RWPE2 (cell line): Measurements from ENCODE around the gene F2.

Experiments used
- ATAC-seq: fragments of 200-7000 bp; cut with Tn5 transposase; 3 replicates; pipeline ENCODE4 v1.9.1; 2021; ENCODE audit warnings: low read depth
- DNase-seq: peaks from one replicate; pipeline ENCODE4 v3.0.0-alpha.2; 2020; ENCODE audit warnings: low spot score
- H3K27ac ChIP-seq: fragments of 450-650 bp; 2 replicates; pipeline ENCODE4 v1.5.1; 2017; ENCODE audit warnings: mild to moderate bottlenecking; ENCODE audit not compliant: poor library complexity, severe bottlenecking
- H3K27me3 ChIP-seq: fragments of 250-450 bp; sonication (Bioruptor Pico); 2 replicates; pipeline ENCODE4 v1.5.1; 2021; ENCODE audit warnings: mild to moderate bottlenecking, moderate library complexity; ENCODE audit not compliant: insufficient read depth, poor library complexity, severe bottlenecking
- H3K36me3 ChIP-seq: fragments of 250-450 bp; sonication (Bioruptor Pico); 2 replicates; pipeline ENCODE4 v1.5.1; 2020; ENCODE audit warnings: low read depth, mild to moderate bottlenecking, moderate library complexity
- H3K4me1 ChIP-seq: fragments of 250-450 bp; sonication (Bioruptor Pico); 2 replicates; pipeline ENCODE4 v1.5.1; 2021; ENCODE audit warnings: mild to moderate bottlenecking, moderate library complexity; ENCODE audit not compliant: insufficient read depth, poor library complexity, severe bottlenecking
- H3K4me3 ChIP-seq: fragments of 250-450 bp; sonication (Bioruptor Pico); 2 replicates; pipeline ENCODE4 v1.5.1; 2021; ENCODE audit warnings: mild to moderate bottlenecking, moderate library complexity; ENCODE audit not compliant: severe bottlenecking
- H3K9me3 ChIP-seq: fragments of 250-450 bp; sonication (Bioruptor Pico); 2 replicates; pipeline ENCODE4 v1.5.1; 2021; ENCODE audit warnings: mild to moderate bottlenecking, moderate library complexity; ENCODE audit not compliant: severe bottlenecking
- TF ChIP-seq, protein P1 (sequence below): fragments of 450-650 bp; IDR thresholded peaks from one replicate; pipeline ENCODE4 v1.5.1; 2017; ENCODE audit warnings: mild to moderate bottlenecking, moderate library complexity; ENCODE audit not compliant: poor library complexity, severe bottlenecking

The F2 gene

DNA sequence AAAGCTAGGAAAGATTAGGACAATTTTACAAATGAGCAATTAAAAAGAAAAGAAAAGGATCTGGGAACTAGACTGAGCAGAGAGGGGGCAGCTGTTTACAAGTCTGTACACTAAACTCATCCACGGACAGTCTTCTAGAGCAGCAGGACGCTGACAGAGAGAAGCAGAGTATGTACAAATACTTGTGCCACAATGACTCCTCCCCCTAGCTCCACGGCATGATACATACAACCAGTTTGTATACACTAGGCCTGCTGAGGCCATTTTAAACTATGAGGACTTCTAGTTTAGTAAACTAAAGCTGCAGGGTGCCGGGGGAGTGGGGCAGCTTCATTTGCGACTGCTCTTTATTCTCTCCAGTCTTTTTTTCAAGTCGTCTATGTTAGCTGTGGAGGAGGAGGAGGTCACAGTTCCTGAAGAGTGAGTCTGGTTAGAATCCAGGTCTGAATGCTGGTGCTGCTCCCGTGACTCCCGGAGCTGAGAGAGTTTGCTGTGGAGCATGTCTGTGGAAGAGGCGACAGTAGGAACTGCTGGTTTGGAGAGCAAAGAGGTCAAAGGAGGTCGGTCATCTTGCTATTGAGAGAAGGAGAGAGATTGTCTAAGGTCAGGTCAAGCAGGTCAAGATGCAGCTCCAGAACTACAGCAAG is 24.8 kb downstream of the F2 start:
- no peak for DNase-seq
- Histone ChIP-seq H3K9me3 (no peaks in the 10 kb centered on the region), H3K4me1 (no peaks in the 10 kb centered on the region), H3K4me3 (no peak overlapping the region), H3K36me3 (peaks cover 78% of the 10 kb centered on the region), H3K27ac (no peak overlapping the region), H3K27me3 (no peaks in the 10 kb centered on the region)
- TF ChIP-seq, protein P1, sequence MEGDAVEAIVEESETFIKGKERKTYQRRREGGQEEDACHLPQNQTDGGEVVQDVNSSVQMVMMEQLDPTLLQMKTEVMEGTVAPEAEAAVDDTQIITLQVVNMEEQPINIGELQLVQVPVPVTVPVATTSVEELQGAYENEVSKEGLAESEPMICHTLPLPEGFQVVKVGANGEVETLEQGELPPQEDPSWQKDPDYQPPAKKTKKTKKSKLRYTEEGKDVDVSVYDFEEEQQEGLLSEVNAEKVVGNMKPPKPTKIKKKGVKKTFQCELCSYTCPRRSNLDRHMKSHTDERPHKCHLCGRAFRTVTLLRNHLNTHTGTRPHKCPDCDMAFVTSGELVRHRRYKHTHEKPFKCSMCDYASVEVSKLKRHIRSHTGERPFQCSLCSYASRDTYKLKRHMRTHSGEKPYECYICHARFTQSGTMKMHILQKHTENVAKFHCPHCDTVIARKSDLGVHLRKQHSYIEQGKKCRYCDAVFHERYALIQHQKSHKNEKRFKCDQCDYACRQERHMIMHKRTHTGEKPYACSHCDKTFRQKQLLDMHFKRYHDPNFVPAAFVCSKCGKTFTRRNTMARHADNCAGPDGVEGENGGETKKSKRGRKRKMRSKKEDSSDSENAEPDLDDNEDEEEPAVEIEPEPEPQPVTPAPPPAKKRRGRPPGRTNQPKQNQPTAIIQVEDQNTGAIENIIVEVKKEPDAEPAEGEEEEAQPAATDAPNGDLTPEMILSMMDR: no peak
- ATAC-seq: no peak

DNA sequence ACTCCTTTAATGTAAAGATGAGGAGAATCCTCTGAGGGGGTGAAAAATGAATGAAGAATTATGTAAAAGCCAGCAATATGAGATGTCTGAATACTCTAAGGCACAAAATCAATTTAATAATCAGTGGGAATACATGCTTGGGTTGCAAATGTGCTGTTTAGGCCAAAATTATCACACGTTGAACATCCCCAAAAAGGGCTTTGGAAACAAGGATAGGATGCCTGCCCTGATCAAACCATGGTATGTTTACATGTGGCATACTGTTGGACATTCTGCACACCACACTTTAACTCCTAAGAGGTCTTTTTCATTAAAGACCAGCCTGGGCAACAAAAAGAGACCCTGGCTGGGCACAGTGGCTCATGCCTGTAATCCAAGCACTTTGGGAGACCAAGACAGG is 26.3 kb downstream of the F2 start:
- Histone ChIP-seq H3K9me3 (no peaks in the 10 kb centered on the region), H3K27ac (no peak overlapping the region), H3K27me3 (no peaks in the 10 kb centered on the region), H3K4me3 (no peak overlapping the region), H3K36me3 (peaks cover 93% of the 10 kb centered on the region), H3K4me1 (no peaks in the 10 kb centered on the region)
- ATAC-seq: no peak
- TF ChIP-seq, protein P1: no peak
- DNase-seq: no peak

DNA sequence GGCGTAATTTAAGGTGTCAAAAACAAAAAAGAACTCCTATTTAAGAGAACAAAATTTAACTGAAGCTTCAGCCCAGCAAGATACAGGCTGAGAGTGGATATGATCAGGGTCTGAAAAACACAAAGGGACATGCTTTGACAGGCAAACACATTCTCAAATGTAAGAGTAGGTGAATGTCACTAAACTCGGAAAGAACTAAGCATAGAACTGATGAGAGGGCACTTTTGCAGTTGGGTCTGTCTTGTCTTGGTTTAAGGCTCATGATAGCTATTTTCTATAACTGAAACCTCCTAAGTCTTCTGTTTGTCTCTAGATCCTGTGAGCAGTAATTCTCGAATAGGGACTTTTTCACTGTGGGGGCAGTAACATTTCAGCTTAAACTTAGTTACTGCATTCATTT is 27.0 kb downstream of the F2 start:
- Histone ChIP-seq H3K36me3 (peaks cover 95% of the 10 kb centered on the region), H3K9me3 (no peaks in the 10 kb centered on the region), H3K27me3 (no peaks in the 10 kb centered on the region), H3K4me3 (no peak overlapping the region), H3K27ac (no peak overlapping the region), H3K4me1 (no peaks in the 10 kb centered on the region)
- no peak for ATAC-seq
- TF ChIP-seq, protein P1: no peak
- DNase-seq: no peak

DNA sequence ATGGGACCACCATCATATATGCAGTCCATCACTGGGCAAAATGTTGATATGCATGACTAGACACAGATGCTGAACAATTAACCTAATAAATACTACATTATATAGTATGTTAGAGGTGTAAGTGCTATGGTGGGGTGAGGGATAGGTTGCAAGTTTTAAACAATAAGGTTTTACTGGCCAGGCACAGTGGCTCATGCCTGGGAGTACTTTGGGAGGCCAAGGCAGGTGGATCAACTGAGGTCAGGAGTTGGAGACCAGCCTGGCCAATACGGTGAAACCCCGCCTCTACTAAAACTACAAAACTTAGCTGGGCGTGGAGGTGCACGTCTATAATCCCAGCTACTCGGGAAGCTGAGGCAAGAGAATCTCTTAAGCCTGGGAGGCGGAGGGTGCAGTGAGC is 28.1 kb downstream of the F2 start:
- Histone ChIP-seq H3K27ac (no peak overlapping the region), H3K4me1 (no peaks in the 10 kb centered on the region), H3K4me3 (no peak overlapping the region), H3K27me3 (no peaks in the 10 kb centered on the region), H3K9me3 (no peaks in the 10 kb centered on the region), H3K36me3 (peaks cover 96% of the 10 kb centered on the region)
- no peak for DNase-seq
- ATAC-seq: no peak
- TF ChIP-seq, protein P1: no peak

DNA sequence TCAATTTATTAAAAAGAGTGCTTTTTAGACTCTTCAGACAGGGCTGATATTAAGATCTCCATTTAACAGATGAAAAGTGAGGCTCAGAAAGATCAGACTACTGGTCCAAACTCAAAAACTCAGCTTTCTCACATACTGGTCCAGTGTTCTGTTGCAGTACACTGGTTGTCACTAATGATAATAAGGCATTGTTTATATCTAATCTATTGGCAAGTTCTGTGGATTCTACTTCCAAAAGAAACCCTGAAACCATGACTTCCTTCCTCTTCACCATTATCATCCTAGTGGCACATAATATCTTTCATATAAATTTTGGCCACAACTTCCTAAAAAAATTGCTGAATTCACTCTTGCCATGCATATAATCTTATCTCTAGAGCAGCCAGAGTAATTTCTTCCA is 36.9 kb downstream of the F2 start:
- ATAC-seq (no peak), DNase-seq (no peak)
- H3K4me1 ChIP-seq: no peaks in the 10 kb centered on the region
- TF ChIP-seq, protein P1: no peak
- H3K27me3 ChIP-seq: no peaks in the 10 kb centered on the region
- H3K36me3 ChIP-seq: peaks cover 94% of the 10 kb centered on the region
- no peak overlapping the region for H3K4me3 ChIP-seq
- H3K9me3 ChIP-seq: no peaks in the 10 kb centered on the region
- H3K27ac ChIP-seq: no peak overlapping the region
